Astrocyte of the hippocampus (primary cell): ENCODE results near the gene PARD3B.
"Not testable (repeated sequence)": the region's sequence is repeated elsewhere in the genome, so short reads cannot be mapped to it uniquely, and the experiment has no call there.

Experiments used
- DNase-seq: peaks from one replicate; pipeline ENCODE4 v3.0.0; 2011; ENCODE audit warnings: low read depth, low spot score

The PARD3B gene

GRCh38 chr2:204538182-204539018 is 6.9 kb upstream of the PARD3B start:
- DNase-seq, result peak; percentile 66

- DNase-seq, result no peak
Observed at GRCh38 chr2:204539019-204539385, 6.3 kb upstream of the PARD3B start.

- DNase-seq, result no peak
Observed at GRCh38 chr2:204541637-204542036, 3.6 kb upstream of the PARD3B start.

- DNase-seq, result no peak
Observed at GRCh38 chr2:204542982-204543608, 2.2 kb upstream of the PARD3B start.

GRCh38 chr2:204545861-204546735 is 823 bp downstream of the PARD3B start:
- DNase-seq, result peak; percentile 38

GRCh38 chr2:204550751-204551511 is 5.7 kb downstream of the PARD3B start:
- DNase-seq, result peak; percentile 81

GRCh38 chr2:204551512-204551863 is 6.2 kb downstream of the PARD3B start:
- peak; percentile 39 for DNase-seq

GRCh38 chr2:204557604-204558003 is 12.3 kb downstream of the PARD3B start:
- DNase-seq, result no peak

- not testable (repeated sequence) for DNase-seq
Observed at GRCh38 chr2:204559358-204559757, 14.1 kb downstream of the PARD3B start.

- no peak for DNase-seq
Observed at GRCh38 chr2:204560902-204561301, 15.6 kb downstream of the PARD3B start.

GRCh38 chr2:204561771-204562170 is 16.5 kb downstream of the PARD3B start:
- DNase-seq, result no peak

- no peak for DNase-seq
Observed at GRCh38 chr2:204566439-204566838, 21.2 kb downstream of the PARD3B start.

GRCh38 chr2:204570421-204570820 is 25.1 kb downstream of the PARD3B start:
- no peak for DNase-seq

GRCh38 chr2:204571041-204571440 is 25.8 kb downstream of the PARD3B start:
- DNase-seq, result no peak

- no peak for DNase-seq
Observed at GRCh38 chr2:204571911-204572310, 26.6 kb downstream of the PARD3B start.

- DNase-seq, result no peak
Observed at GRCh38 chr2:204573221-204573620, 27.9 kb downstream of the PARD3B start.

- no peak for DNase-seq
Observed at GRCh38 chr2:204574486-204574885, 29.2 kb downstream of the PARD3B start.

- DNase-seq, result no peak
Observed at GRCh38 chr2:204575463-204575862, 30.2 kb downstream of the PARD3B start.

GRCh38 chr2:204576362-204576979 is 31.2 kb downstream of the PARD3B start:
- no peak for DNase-seq

- no peak for DNase-seq
Observed at GRCh38 chr2:204578928-204579598, 33.8 kb downstream of the PARD3B start.

GRCh38 chr2:204581946-204582345 is 36.7 kb downstream of the PARD3B start:
- no peak for DNase-seq
